Neural cell (in vitro differentiated cells): ENCODE results near the gene RARS1.

Experiments
- EP300 ChIP-seq: fragments of 450-650 bp; conservative IDR thresholded peaks from 2 replicates; pipeline ENCODE4 v1.6.1; 2014; ENCODE audit warnings: antibody characterized with exemption, mild to moderate bottlenecking, moderate library complexity; ENCODE audit not compliant: poor library complexity, severe bottlenecking
- RAD21 ChIP-seq: fragments of 450-650 bp; conservative IDR thresholded peaks from 2 replicates; pipeline ENCODE4 v1.6.1; 2014; ENCODE audit warnings: antibody characterized with exemption, mild to moderate bottlenecking, moderate library complexity

- TF ChIP-seq EP300 (no peak), RAD21 (no peak)
Observed at GRCh38 chr5:168457542-168457941, 28.7 kb upstream of the RARS1 start.
